Testis (tissue), 2 donors: ENCODE measurements around the gene EHF.

Experiments used
- POLR2A ChIP-seq: fragments of 450-650 bp; IDR thresholded peaks from one replicate; pipeline ENCODE4 v1.6.1; 2017; ENCODE audit warnings: antibody characterized with exemption, mild to moderate bottlenecking, moderate library complexity
- TF ChIP-seq, protein P1 (sequence below), 3 experiments: fragments of 450-650 bp in 2 of 3; fragments of 200-600 bp in 1 of 3; sonication (generic) in 1 of 3; IDR thresholded peaks; one replicate each; pipeline ENCODE4 v1.5.1; 2016 to 2019; ENCODE audit warnings: antibody characterized with exemption in 3 of 3, mild to moderate bottlenecking in 2 of 3, moderate library complexity in 1 of 3

DNA sequence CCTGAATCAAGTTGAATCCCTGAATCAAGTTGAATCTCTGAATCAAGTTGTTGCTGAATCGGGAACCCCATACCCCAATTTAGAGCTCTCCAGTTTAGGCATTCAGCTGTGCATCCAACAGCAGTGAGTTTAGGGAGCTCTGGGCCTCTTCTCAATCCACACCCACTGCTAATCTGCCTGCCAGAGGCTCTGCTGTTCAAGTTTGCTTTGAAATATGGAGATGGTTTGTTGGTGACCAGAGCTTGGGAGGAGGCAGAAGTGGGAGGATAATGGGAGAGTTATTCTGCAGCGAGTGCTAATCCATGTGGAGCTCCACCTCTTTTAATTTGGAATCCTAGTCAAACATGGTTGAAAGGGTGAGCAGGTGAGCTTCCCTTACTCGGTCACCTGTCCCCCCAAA lies 22.4 kb downstream of the EHF start:
- no peak for TF ChIP-seq POLR2A
- TF ChIP-seq, protein P1, sequence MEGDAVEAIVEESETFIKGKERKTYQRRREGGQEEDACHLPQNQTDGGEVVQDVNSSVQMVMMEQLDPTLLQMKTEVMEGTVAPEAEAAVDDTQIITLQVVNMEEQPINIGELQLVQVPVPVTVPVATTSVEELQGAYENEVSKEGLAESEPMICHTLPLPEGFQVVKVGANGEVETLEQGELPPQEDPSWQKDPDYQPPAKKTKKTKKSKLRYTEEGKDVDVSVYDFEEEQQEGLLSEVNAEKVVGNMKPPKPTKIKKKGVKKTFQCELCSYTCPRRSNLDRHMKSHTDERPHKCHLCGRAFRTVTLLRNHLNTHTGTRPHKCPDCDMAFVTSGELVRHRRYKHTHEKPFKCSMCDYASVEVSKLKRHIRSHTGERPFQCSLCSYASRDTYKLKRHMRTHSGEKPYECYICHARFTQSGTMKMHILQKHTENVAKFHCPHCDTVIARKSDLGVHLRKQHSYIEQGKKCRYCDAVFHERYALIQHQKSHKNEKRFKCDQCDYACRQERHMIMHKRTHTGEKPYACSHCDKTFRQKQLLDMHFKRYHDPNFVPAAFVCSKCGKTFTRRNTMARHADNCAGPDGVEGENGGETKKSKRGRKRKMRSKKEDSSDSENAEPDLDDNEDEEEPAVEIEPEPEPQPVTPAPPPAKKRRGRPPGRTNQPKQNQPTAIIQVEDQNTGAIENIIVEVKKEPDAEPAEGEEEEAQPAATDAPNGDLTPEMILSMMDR (IDR thresholded peaks at IDR 0.05): no peak
